Chondrocyte (in vitro differentiated cells): ENCODE results near the gene GMEB2. TPM values are rescaled to one million over a fixed set of nuclear protein-coding genes. Genes with fewer than 3 reads are reported as not detected.

Experiments
- DNase-seq: peaks from one replicate; pipeline ENCODE4 v3.0.0; 2021; ENCODE audit warnings: mixed read lengths, low spot score
- H3K27ac Mint-ChIP-seq: one replicate; pipeline ENCODE4 v1.8.0; 2021; ENCODE audit warnings: mild to moderate bottlenecking, moderate library complexity, mixed read lengths; ENCODE audit not compliant: unreplicated experiment
- H3K27me3 Mint-ChIP-seq: 2 replicates; pipeline ENCODE4 v1.8.0; 2021; ENCODE audit warnings: low read depth, mixed read lengths
- H3K36me3 Mint-ChIP-seq: 2 replicates; pipeline ENCODE4 v1.8.0; 2021; ENCODE audit warnings: low read depth, mixed read lengths
- H3K4me1 Mint-ChIP-seq: 2 replicates; pipeline ENCODE4 v1.8.0; 2021; ENCODE audit warnings: low read depth, mild to moderate bottlenecking, mixed read lengths
- H3K4me3 Mint-ChIP-seq: one replicate; pipeline ENCODE4 v1.8.0; 2021; ENCODE audit warnings: mild to moderate bottlenecking, moderate library complexity, mixed read lengths; ENCODE audit not compliant: unreplicated experiment
- H3K9me3 Mint-ChIP-seq: 2 replicates; pipeline ENCODE4 v1.8.0; 2021; ENCODE audit warnings: low read depth, mixed read lengths
- total RNA-seq: library from RNA; stranded (reverse); gene quantifications from 3 replicates; pipeline ENCODE4 v1.2.1, GENCODE V29; 2021
- TF ChIP-seq, protein P1 (sequence below): fragments of 200-600 bp; sonication (generic); IDR thresholded peaks from 2 replicates; pipeline ENCODE4 v1.5.0; 2021; ENCODE audit warnings: antibody characterized with exemption, mild to moderate bottlenecking, moderate library complexity

Gene GMEB2
- total RNA-seq, 1 donor from 2014 or later, result 8.5 TPM

DNA sequence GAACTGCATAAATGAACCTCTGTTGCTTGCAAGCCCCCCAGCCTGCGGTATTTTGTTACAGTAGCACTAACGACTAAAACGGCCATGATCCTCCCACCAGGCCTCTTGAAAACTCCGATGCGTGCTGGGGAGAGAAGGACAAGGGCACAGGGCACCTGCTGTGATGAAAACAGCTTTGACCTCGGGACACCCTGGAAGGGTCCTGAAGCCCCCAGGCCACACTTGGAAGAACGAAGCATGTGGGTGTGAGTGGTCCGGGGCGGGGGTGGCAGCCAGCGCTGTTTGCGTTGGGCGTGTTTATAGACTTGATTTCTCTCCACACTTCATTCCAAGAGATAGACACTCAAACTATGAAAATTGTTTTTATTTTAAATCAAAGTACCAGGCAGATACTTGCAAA, 39.6 kb downstream of the GMEB2 start:
- no peaks in the 10 kb centered on the region for H3K9me3 Mint-ChIP-seq
- peaks cover 11% of the 10 kb centered on the region for H3K36me3 Mint-ChIP-seq
- peaks cover 8% of the 10 kb centered on the region for H3K4me1 Mint-ChIP-seq
- H3K27ac Mint-ChIP-seq, result no peak overlapping the region
- TF ChIP-seq, protein P1, sequence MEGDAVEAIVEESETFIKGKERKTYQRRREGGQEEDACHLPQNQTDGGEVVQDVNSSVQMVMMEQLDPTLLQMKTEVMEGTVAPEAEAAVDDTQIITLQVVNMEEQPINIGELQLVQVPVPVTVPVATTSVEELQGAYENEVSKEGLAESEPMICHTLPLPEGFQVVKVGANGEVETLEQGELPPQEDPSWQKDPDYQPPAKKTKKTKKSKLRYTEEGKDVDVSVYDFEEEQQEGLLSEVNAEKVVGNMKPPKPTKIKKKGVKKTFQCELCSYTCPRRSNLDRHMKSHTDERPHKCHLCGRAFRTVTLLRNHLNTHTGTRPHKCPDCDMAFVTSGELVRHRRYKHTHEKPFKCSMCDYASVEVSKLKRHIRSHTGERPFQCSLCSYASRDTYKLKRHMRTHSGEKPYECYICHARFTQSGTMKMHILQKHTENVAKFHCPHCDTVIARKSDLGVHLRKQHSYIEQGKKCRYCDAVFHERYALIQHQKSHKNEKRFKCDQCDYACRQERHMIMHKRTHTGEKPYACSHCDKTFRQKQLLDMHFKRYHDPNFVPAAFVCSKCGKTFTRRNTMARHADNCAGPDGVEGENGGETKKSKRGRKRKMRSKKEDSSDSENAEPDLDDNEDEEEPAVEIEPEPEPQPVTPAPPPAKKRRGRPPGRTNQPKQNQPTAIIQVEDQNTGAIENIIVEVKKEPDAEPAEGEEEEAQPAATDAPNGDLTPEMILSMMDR, result no peak
- no peak overlapping the region for H3K4me3 Mint-ChIP-seq
- H3K27me3 Mint-ChIP-seq, result no peaks in the 10 kb centered on the region
- peak; percentile 39 for DNase-seq

DNA sequence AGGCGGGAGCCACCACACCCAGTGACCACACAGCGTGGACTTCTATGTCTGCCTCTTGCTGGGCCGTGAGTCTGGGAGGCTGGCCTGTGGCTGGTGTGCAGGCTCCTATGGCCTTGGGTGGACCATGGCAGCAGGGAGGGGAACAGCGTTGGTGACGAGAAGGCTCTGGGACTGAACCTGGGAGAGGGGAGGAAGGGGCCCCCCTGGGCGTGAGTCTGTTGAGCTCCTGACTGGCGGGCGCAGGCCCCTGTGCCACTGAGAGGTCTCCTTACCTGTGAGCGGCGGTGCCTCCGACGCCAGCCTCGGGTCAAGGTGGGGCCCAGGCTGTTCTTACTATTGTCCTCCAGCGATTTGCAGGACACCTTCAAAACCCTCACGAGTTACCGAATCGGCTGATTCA, 40.1 kb downstream of the GMEB2 start:
- no peaks in the 10 kb centered on the region for H3K9me3 Mint-ChIP-seq
- H3K36me3 Mint-ChIP-seq, result peaks cover 11% of the 10 kb centered on the region
- TF ChIP-seq, protein P1, result no peak
- no peak overlapping the region for H3K4me3 Mint-ChIP-seq
- H3K27me3 Mint-ChIP-seq, result no peaks in the 10 kb centered on the region
- DNase-seq, result peak; percentile 72
- no peak overlapping the region for H3K27ac Mint-ChIP-seq
- H3K4me1 Mint-ChIP-seq, result peaks cover 8% of the 10 kb centered on the region

DNA sequence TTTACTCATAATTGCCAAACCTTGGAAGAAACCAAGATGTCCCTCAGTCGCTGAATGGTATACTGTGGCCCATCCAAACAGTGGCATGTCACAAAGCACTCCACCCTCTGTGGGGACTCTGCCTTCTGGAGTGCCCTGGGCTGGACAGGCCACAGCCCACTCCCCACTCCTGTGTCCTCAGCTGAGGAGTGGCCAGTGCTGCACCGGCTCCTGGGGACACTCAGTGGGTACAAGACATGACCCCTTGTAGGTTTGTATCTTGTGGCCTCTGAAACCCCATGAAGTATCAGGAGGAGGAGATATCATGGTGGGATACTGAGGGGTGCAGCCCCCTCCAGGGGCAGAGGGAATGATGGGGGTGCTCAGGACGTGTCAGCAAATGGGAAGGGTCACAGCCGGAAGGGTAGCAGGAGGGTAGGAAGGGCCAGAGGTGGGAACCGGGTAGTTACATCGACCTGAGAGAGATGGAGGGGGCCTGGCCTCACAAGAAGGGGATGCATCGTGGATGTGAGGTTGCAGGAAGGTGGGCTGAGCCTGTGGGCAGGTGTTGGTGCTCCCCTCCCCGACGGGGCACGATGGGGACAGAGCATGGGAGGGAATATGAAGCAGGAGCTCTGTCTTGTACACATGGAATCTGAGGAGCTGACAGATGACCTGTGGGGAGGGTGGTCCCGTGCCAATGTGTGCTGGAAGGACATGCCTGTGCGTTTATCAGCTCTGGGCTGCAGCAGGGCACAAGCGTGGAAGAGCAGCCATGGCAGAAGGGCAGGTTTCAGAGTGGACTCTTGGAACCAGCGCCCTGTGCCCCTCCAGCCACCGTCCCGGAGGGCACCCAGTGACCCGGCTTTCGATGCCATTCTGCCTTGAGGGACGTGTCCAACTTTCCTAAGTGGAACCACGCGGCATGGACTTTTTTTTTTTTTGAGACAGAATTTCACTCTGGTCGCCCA, 41.0 kb downstream of the GMEB2 start:
- Mint-ChIP-seq H3K27me3 (no peaks in the 10 kb centered on the region), H3K9me3 (no peaks in the 10 kb centered on the region), H3K36me3 (peaks cover 8% of the 10 kb centered on the region), H3K27ac (no peak overlapping the region), H3K4me1 (peaks cover 8% of the 10 kb centered on the region), H3K4me3 (no peak overlapping the region)
- TF ChIP-seq, protein P1, result no peak
- DNase-seq, result peak; percentile 72

DNA sequence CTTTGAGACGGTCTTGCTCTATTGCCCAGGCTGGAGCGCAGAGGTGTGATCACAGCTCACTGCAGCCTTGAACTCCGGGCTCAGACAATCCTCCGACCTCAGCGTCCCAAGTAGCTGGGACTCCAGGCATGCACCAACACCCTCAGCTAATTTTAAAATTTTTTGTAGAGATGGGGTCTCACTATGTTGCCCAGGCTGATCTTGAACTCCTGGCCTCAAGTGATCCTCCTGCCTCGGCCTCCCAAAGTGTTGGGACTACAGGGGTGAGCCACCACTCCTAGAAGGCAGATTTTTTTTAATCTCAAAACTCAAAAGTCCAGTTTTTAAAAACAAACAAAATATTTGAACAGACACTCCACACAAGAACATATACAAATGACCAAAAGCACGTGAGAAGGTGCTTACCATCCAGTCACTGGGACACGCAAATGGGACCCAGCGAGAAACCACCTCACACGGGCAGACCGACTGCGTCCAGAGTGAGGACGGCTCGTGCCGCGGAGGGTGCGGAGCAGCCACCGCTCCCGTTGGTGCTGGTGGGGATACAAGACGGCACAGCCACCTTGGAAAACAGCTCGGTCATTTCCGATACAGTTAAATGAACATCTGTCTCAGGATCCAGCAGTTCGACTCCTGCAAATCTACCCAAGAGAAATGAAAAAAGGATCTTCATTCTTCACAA, 44.4 kb downstream of the GMEB2 start:
- peaks cover 8% of the 10 kb centered on the region for H3K4me1 Mint-ChIP-seq
- H3K27me3 Mint-ChIP-seq, result no peaks in the 10 kb centered on the region
- no peak for DNase-seq
- H3K9me3 Mint-ChIP-seq, result no peaks in the 10 kb centered on the region
- no peaks in the 10 kb centered on the region for H3K36me3 Mint-ChIP-seq
- no peak overlapping the region for H3K4me3 Mint-ChIP-seq
- H3K27ac Mint-ChIP-seq, result peak overlapping the region; percentile 35
- TF ChIP-seq, protein P1, result no peak

DNA sequence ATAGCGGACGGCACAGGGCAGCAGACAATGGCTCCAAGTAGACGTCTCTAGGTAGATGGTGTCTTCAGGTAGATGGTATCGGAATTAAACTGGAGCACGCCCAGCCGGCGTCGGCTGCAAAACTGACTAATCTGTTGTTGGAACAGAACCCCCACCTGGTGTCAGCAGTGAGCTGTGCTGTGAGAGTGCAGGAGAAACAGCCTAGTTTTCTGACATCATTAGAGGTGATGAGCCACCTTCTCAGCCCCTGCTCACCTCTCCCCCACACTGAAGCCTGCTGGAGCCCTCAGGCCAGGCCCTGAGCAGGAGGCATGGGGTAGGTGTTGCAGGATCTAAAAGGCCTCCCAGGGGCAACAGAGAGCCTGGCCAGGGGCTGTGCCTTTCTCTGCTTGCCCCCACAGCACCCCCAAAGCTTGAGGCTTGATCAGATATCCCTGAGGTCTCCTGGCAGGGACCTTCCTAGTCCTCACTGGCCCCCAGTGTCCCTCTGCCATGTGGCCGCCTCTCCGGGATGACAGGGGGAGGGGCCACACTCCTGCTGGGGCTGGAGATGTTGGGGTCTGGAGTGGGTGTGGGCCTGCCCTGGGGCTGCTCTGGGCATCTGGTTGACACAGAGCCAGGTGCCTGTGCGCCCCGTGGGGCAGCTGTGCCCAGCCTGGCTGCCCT, 46.0 kb downstream of the GMEB2 start:
- no peak overlapping the region for H3K4me3 Mint-ChIP-seq
- DNase-seq, result no peak
- TF ChIP-seq, protein P1, result peak; percentile 69
- no peak overlapping the region for H3K27ac Mint-ChIP-seq
- no peaks in the 10 kb centered on the region for H3K9me3 Mint-ChIP-seq
- no peaks in the 10 kb centered on the region for H3K36me3 Mint-ChIP-seq
- H3K27me3 Mint-ChIP-seq, result no peaks in the 10 kb centered on the region
- H3K4me1 Mint-ChIP-seq, result peaks cover 10% of the 10 kb centered on the region
